Skeletal muscle cell (primary cell): Measurements from ENCODE around the gene CSNK1G1.
A peak's percentile ranks its signal among the peaks of the same experiment; 100 is the strongest.

Experiments
- DNase-seq: peaks from one replicate; pipeline ENCODE4 v3.0.0-alpha.2; 2010; ENCODE audit warnings: low read depth
- H3K4me3 ChIP-seq: 2 replicates; pipeline ENCODE4 v1.5.1; 2011; ENCODE audit warnings: low read depth, mild to moderate bottlenecking, control low read depth, low read length, moderate library complexity

Gene CSNK1G1

GRCh38 chr15:64216730-64217428, 139.1 kb downstream of the CSNK1G1 start:
- DNase-seq, result no peak
- H3K4me3 ChIP-seq, result no peak overlapping the region

- DNase-seq, result no peak
- no peak overlapping the region for H3K4me3 ChIP-seq
Measured at GRCh38 chr15:64216196-64216595, 139.8 kb downstream of the CSNK1G1 start.

- DNase-seq, result peak; percentile 21
- no peak overlapping the region for H3K4me3 ChIP-seq
Measured at GRCh38 chr15:64213646-64214045, 142.3 kb downstream of the CSNK1G1 start.

DNA sequence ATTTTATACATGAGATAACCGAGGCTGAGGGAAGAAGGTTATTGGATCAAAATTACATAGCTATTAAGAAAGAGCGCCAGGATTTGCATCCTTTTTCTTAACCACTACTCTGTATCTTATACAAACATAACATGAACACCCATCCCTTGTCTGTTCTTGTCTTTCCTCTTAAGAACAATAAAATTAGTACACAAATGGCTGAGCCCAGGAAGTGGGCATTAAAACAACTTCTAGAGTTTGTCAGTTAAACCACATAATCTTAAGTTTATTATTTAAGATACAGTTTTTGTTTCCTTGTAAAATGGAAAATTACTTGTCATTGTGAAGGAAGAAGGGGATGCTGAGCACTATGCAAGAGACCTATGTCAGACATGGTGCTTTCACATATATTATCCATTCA, 144.3 kb downstream of the CSNK1G1 start:
- no peak overlapping the region for H3K4me3 ChIP-seq
- DNase-seq, result no peak

- no peak for DNase-seq
Measured at GRCh38 chr15:64210371-64210770, 145.6 kb downstream of the CSNK1G1 start.

GRCh38 chr15:64209680-64210334, 146.2 kb downstream of the CSNK1G1 start:
- DNase-seq, result no peak
- H3K4me3 ChIP-seq, result no peak overlapping the region

More at GRCh38 chr15:64210371-64210770, 145.6 kb downstream of the CSNK1G1 start:
- no peak overlapping the region for H3K4me3 ChIP-seq

DNA sequence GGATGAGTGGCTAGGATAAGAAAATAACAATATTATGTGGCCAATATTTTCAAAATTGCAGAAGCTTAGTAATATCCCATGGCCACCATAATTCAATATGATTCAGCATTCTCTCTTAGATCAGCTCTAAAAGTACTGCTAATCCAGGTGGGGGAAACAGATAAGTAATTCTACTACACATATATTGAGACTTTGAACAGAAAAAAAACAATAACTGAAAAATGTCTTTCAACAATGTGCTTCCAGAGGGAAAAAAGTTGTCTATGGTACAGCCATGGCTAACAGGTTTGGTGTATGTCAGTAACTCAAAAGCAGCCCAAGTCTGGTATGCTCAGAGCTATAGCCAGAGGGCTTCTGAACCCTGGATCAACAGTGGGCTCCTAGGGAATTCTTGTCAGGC, 150.8 kb downstream of the CSNK1G1 start:
- DNase-seq, result no peak
- H3K4me3 ChIP-seq, result no peak overlapping the region

DNA sequence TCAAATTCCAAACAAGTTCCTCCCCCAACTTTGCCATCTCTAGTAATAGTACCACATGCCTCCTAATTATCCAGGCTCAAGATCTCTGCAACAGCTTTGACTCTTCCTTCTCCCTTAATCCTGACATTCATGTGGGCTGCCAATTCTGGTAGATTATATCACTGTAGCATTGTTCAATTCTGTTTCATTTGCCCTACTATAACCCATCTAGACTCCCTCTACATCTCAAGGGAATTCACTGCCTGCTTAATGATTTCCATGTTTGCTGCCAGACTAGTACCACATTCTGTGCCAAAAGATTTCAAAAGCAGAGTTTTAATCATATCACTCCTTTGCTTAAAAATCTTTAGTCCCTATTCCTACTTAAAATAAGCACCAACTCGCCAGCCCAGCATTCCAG, 158.5 kb downstream of the CSNK1G1 start:
- peak; percentile 55 for DNase-seq
- no peak overlapping the region for H3K4me3 ChIP-seq

DNA sequence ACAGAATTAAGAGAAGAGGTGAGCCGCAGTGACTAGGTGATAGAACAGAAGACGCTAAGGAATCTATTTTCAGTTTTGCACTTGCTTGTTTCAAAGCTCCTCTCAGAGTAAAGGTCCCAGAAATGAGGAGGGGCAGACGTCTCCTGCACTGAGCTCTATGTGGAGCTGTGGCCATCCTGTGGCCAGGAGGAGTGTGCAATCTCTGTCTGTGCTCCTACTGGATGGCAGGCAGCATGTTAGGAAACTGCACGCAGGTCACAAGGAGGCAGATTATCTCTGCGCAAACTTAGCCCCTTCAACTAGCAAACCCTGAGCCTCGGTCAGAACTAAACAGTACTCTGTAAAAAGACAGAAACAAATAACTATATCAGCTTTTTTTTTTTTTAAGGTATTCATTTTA, 162.0 kb downstream of the CSNK1G1 start:
- no peak overlapping the region for H3K4me3 ChIP-seq

GRCh38 chr15:64191971-64192830, 163.8 kb downstream of the CSNK1G1 start:
- DNase-seq, result no peak
- no peak overlapping the region for H3K4me3 ChIP-seq

More for the DNA sequence above, 162.0 kb downstream of the CSNK1G1 start:
- DNase-seq, result no peak

DNA sequence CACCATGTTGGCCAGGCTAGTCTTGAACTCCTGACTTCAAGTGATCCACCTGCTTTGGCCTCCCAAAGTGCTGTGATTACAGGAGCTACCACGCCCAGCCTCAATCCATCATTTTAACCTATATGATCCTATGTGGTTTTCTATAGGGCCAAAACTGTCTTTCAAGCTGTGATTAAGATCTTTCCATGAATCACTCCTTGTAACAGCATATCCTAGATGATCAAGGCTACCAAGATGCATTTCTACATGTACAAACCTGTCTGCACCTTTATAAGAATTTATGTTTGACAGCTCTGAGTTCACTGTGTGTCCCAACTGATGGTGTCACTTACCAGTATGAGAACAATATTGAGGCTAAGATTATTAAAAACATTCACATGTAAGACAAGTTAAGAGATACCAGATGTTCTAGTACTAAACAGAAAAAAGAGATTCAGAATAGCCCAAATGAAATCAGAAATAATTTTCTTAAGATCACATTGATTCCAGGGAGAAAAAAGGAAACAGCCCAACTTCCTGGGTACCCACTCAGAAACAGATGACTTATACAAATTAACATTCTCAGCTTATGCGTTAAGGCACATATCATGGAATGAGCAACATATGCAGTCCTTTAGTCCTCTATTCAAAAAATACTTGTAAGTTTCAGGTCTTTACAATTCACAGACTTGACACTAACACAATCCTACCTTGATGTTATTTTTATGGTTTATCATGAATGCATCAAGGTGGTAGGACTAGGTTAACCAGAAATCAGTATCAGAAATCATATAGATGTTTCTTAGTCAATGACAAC, 168.4 kb downstream of the CSNK1G1 start:
- no peak overlapping the region for H3K4me3 ChIP-seq
- DNase-seq, result no peak

DNA sequence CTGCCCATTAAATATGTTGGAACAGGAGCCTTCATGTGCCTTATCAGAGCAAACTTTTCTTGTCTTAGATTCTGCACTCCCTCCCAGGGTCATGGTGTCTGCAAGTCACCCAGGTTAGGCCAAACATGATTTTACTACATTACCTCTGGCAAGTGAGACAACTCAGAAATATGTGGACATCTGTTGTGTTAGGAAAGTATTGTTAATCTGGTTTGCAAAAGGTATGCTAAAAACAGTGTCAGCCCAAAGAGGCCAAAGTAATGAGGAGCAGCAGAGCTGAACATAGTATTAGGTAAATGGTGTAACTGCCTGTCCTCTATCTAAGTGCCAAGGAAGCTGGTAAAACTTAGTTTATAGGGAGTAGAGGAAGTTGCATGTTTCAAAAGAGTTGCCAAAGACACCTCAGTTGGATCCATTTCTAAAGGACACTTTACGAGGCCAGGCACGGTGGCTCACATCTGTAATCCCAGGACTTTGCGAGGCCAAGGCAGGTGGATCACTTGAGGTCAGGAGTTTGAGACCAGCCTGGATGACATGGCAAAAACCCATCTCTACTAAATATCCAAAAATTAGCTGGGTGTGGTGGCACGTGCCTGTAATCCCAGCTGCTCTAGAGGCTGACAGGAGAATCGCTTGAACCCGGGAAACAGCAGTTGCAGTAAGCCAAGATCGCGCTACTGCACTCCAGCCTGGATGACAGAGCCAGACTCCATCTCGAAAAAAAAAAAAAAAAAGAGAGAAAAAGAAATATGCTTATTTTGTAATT, 170.6 kb downstream of the CSNK1G1 start:
- DNase-seq, result no peak
- H3K4me3 ChIP-seq, result no peak overlapping the region

- no peak for DNase-seq
- H3K4me3 ChIP-seq, result no peak overlapping the region
Measured at GRCh38 chr15:64182859-64183370, 173.1 kb downstream of the CSNK1G1 start.

DNA sequence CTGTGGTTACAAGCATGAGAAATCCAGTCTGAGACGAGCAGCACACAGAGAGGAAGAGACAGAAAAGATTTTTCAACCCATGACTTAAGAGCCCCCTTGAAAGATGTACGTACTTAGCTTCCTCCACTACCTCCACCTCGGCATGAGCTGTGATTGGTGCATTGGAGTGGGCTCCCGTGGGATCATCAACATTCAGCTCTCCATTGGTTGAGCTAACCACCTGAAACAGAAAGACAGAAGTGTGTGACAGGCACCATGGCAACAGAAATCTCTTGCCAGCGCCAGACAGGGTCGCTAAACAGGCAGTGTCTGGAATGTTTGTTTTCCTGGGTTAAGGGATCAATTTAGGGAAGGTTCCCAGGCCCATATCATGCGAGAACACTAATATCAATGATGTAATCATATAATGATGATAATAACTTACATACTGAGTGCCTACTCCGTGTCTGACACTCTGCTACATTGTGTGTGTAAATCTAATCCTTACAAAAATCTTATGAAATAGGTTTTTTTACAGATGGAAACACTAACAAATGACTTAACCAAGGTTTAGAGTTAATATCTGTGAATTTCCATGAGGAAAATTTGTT, 175.6 kb downstream of the CSNK1G1 start:
- DNase-seq, result no peak
- no peak overlapping the region for H3K4me3 ChIP-seq

DNA sequence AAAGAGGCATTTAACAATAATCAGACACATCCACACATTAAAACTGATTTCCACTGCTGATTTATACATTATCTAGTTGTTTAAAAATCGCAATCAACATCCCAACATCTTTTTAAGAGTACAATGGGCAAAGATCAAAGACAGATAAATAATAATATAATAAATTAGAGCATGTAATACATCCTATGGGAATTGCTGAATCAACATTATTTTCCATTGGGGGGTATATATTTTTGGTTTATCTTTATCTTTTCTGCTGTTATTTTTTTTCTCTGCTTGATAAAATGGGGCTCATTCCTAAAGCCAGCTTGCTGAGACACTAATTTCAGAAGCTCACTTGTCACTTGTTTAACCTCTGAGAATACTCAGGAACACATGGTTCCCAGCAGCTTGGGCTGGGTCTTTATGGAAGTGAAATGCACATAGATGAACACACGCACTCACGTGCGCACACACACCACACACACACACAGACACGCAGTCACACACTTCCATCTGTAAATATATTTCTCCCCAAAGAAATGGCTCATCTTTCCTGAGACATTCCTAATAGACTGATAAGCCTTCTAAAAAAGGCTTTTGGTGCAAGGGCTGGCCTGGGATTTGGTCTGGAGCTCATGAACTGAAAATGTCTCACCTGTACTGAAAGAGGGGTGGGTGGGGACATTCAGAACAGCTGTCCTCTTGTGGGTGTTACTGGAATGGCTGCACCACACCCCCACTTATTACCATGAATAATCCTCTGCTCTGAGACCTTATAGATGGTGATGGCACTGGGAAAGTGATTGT, 189.7 kb downstream of the CSNK1G1 start:
- DNase-seq, result no peak
- no peak overlapping the region for H3K4me3 ChIP-seq

- DNase-seq, result no peak
- H3K4me3 ChIP-seq, result no peak overlapping the region
Measured at GRCh38 chr15:64164436-64164835, 191.5 kb downstream of the CSNK1G1 start.

- peak overlapping the region; percentile 39 for H3K4me3 ChIP-seq
- DNase-seq, result no peak
Measured at GRCh38 chr15:64163659-64164362, 192.2 kb downstream of the CSNK1G1 start.
